A172 (cell line): ENCODE data around the gene MYO10. TPM values are rescaled to one million over a fixed set of nuclear protein-coding genes. Genes with fewer than 3 reads are reported as not detected.
A peak's percentile ranks its signal among the peaks of the same experiment; 100 is the strongest.
"Not testable (repeated sequence)": the region's sequence is repeated elsewhere in the genome, so short reads cannot be mapped to it uniquely, and the experiment has no call there.

Experiments used
- DNase-seq: peaks from one replicate; pipeline ENCODE4 v3.0.0-alpha.2; 2015; ENCODE audit warnings: low spot score
- total RNA-seq: library from RNA; depleted of rRNA; stranded (reverse); fragments of >200 nt; shearing (Covaris generic); gene quantifications from 2 replicates; pipeline ENCODE4 v1.2.3, GENCODE V29; 2014

Gene MYO10
- total RNA-seq, 1 experiment from 2014 or later: 9.4 TPM

DNA sequence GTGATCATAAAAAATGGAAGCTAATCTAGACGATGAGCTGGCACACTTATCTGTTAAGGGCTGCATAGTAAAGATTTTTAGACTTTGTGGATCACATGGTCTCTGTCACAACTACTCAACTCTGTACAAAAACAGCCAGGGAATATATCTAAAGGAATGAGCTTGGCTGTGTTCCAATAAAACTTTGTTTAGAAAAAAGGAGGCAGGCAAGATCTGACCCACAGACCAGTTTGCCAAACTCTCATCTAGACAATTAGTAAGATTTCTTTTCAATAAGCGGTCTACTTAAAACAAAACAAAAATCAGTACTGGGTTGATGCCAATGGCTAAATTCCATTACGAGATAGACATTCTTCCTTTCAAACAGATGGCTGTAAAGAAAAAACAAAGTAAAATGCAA, 266.3 kb downstream of the MYO10 start:
- no peak for DNase-seq

DNA sequence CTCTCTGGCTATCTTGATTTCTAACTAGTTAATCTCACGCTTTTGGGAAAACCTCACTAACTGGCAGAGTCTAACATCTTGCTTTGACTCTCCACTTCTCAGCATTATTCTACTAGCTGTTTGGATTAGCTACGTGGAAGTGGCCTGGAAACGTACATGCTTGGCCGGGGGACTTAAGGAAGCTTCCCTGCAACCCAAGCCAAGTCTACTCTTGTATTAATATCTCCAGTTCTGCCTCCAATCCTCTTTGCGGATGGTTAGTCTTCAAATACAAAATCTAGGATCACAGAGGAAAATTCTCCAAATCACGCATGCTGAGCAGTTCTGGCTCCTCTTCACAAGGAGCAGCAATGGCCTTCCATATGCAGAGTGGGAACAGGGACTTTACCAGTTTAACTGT, 267.5 kb downstream of the MYO10 start:
- DNase-seq: no peak

DNA sequence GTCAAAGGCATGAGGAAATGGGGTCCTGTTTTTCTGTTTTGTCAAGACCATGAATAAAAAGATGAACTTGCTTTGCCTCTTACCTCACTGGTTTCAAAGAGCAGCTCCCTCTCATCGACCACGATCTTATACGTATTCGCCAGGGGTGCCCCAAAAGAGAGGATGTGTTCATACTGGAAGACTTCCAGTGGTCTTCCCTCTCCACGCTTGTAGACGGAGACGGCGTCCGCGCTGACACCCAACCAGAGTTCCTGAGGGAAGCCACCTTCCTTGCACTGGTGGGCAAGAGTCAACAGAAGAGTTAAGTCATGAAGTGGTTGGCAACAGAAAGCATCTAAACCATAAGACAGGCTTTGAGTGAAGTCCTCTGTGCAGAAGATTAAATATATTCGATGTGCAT, 267.9 kb downstream of the MYO10 start:
- DNase-seq: no peak

- DNase-seq: no peak
These were observed 269.1 kb downstream of the MYO10 start for GRCh38 chr5:16666883-16667398.

DNA sequence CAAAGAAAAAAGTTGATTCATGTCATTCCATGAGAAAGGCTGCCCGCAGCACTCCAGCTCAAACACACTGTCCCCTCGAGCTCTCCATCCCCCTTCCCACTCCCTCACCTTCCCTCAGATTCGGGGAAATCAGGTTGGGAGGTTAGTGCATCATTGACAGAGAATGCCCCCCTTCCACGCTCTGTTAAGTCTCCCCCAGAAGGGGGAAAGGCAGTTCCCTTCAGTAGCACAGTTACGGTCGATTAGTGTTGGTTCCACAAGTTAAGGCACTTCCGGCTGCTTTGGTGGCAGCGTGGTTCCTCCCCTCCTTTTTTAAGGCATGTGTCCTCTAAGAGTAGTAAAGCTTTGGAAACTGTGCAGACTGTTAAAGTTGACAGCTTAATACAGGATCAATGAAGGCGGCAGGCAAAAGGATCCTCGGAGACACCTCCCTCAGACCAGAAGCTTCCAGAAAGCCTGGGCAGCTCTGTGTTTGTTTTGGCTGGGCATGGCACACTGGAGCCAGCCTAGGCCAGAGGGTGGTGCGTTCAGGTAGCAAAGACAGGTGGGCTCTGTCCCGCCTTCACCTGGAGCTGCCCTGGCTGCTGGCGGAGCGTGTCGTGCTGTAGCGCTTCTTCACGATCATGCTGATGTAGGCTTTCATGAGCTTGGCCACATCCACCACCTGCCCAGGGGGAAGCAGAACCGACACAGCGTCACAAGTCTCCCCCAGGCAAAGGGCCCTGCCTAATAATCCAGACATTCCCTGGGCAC, 269.8 kb downstream of the MYO10 start:
- DNase-seq: no peak

DNA sequence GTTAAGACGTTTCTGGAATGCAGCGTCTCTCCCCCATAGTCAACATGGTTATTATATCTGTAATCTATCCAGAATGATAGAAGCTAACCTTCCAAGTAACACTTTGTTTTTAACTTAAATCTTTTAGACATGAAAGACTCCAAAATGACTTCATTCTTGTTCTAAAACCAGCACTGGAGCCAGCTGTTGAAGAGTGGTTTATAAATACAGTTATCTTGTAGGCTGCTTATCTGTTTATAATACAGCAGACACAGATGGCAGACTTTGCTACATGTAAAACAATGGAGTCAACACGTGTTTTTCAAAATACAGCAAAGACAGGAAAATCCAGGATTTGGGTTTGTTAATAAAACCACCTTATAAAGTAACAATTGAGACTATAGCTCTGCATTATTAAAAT, 270.5 kb downstream of the MYO10 start:
- no peak for DNase-seq

GRCh38 chr5:16664368-16664767, 271.7 kb downstream of the MYO10 start:
- no peak for DNase-seq

GRCh38 chr5:16663840-16664239, 272.2 kb downstream of the MYO10 start:
- no peak for DNase-seq

GRCh38 chr5:16661713-16662112, 274.4 kb downstream of the MYO10 start:
- no peak for DNase-seq

GRCh38 chr5:16660982-16661381, 275.1 kb downstream of the MYO10 start:
- no peak for DNase-seq

- DNase-seq: no peak
These were observed 276.6 kb downstream of the MYO10 start for GRCh38 chr5:16659536-16659935.

DNA sequence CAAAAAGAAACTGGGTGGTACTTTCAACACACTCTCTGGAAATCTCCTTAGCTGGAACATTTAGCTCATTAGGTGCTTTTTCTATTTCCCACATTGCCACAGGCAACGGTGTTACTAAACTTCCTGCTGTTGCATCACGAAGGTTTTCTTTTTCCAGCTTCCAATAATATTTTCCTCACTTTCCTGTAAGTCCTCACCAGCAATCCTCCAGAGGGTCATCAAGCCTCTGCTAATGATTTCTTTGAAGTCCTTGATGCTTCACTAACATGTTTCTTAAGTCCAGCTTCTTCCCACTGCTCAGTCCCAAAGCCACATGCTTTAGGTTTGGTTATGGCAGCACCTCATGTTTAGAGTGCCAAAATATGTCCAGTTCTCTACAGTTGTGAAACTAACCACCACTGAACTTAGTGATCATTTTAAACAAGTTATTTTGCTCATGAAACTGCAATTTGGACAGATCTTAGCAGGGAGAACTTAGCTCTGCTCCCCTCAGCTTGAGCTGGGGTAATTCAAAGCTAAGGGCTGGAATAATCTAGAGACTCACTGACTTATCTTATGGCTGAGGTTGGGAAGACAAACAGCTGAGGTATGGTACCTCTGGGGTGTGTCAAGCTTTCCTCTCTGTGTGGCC, 279.4 kb downstream of the MYO10 start:
- no peak for DNase-seq

DNA sequence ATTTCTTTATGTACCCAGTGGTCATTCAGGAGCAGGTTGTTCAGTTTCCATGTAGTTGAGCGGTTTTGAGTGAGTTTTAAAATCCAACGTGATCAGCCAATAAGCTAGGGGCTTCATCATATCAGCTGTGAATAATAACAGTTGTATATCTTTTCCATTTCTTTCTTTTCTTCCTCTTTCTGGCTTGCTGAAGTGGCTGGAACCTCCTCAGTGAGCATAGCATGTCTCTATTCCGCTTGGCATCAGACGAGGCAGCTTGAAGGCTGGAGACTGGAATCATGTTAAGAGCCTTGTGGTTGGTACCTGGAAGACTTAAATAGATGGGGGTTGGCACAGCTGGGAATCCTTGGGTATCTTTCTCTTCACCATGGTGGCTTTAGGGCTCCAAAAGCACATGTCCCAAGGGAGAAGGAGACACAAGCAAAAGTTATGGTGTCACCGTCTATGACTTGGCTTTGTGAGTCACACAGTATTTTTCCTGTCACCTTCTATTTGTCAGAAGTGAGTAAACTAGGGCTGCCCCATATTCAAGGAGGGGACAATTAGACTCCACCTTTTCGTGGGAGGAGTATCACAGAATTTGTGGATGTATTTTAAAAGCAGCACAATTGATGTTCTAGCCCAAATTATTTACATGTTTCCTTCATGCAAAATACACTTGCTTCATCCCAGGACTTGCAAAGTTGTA, 281.3 kb downstream of the MYO10 start:
- peak; percentile 11 for DNase-seq

DNA sequence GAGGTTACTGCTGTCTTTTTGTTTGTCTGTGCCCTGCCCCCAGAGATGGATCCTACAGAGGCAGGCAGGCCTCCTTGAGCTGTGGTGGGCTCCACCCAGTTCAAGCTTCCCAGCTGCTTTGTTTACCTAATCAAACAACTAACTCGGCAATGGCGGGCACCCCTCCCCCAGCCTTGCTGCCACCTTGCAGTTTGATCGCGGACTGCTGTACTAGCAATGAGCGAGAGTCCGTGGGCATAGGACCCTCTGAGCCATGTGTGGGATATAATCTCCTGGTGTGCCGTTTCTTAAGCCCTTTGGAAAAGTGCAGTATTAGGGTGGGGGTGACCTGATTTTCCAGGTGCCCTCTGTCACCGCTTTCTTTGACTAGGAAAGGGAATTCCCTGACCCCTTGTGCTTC, 287.3 kb downstream of the MYO10 start:
- DNase-seq: not testable (repeated sequence)

DNA sequence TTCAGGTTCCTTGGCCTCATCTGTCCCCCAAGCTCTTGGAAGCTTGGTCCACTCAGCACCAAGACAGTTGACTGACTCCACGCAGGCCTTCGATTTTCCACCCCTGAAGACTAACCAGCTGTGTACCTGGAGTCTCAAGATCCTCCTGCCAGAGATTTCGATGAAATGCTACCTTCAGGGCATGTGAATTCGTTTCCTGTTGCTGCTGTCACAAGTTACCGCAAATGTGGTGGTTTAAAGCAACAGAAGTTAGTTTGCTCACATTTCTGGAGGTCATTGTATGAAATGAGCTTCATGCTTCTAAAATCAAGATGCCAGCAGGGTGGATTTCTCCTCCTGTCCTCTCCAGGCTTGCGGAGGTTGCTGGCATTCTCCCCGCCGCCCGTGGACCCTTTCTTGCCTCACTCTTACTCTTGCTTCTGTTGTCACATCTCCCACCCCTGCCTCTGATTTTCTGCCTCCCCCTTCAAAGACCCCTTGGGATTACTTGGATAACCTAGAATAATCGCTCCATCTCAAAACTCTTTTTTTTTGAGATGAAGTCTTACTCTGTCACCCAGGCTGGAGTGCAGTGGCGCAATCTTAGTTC, 291.7 kb downstream of the MYO10 start:
- DNase-seq: no peak

DNA sequence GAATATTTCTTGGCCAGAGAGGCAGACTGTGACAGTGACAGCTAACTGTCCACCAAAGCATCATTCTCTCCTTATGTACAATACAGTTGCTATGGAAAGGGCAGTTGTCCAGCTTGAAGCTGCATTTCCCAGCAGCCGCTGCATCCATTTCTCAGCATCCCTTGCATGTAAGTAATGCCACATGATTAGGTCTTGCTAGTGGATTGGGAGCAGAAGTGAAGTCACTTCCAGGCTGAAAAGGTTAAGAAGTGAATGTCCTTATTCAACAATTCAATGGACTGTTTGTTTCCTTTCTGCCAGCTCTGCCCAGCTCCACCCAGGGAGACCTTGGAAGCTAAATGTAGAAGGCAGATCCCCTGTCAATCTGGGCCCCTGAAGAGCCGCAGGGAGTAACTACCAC, 293.2 kb downstream of the MYO10 start:
- DNase-seq: no peak

- DNase-seq: no peak
These were observed 296.9 kb downstream of the MYO10 start for GRCh38 chr5:16639206-16639605.

- DNase-seq: no peak
These were observed 307.7 kb downstream of the MYO10 start for GRCh38 chr5:16628376-16628775.

- no peak for DNase-seq
These were observed 309.3 kb downstream of the MYO10 start for GRCh38 chr5:16626696-16627264.

DNA sequence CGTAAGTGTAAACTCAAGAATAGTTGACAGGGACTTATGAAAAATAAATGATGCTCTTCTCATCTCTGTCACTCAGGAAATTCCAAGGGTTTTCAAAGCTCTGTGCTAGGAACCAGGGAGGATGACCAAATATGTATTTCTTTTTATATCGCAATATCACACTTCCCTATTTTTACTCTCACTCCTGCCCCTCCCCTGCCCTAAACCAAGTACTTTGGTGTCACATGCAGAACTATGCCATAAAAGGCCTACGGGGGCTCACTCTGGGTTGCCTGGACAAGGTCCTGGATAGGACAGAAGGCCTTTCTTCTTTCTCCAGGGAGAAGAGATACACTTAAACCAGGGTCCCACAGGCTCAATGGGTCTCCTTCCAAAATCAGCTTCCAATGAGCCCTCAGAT, 311.0 kb downstream of the MYO10 start:
- no peak for DNase-seq

- DNase-seq: no peak
These were observed 317.0 kb downstream of the MYO10 start for GRCh38 chr5:16619136-16619535.
